Subcutaneous adipose tissue (tissue), 4 donors: ENCODE measurements around the gene PIN4. TPM values are rescaled to one million over a fixed set of nuclear protein-coding genes. Genes with fewer than 3 reads are reported as not detected.

Experiments
- CTCF ChIP-seq: fragments of 450-650 bp; IDR thresholded peaks from one replicate; pipeline ENCODE4 v1.5.1; 2016; ENCODE audit warnings: low read depth, mild to moderate bottlenecking, control low read depth, antibody characterized with exemption, moderate library complexity
- total RNA-seq, 4 donors: library from RNA; depleted of rRNA; stranded (reverse); fragments of >200 nt; gene quantifications; one replicate each; pipeline ENCODE4 v1.1.0, GENCODE V29; 2016

Gene PIN4
- total RNA-seq, 4 donors from 2014 or later, result 4.1 to 12.1 (median 8.0) TPM

- no peak for TF ChIP-seq CTCF
These were observed 21.9 kb downstream of the PIN4 start for GRCh38 chrX:72203421-72203820.

- no peak for TF ChIP-seq CTCF
These were observed 24.1 kb downstream of the PIN4 start for GRCh38 chrX:72205706-72206105.

GRCh38 chrX:72207366-72207765 lies 25.8 kb downstream of the PIN4 start:
- TF ChIP-seq CTCF, result no peak

GRCh38 chrX:72208126-72208800 lies 26.7 kb downstream of the PIN4 start:
- TF ChIP-seq CTCF, result no peak

- no peak for TF ChIP-seq CTCF
These were observed 35.4 kb downstream of the PIN4 start for GRCh38 chrX:72216973-72217372.

- no peak for TF ChIP-seq CTCF
These were observed 48.7 kb downstream of the PIN4 start for GRCh38 chrX:72230290-72230689.

GRCh38 chrX:72236841-72237240 lies 55.3 kb downstream of the PIN4 start:
- TF ChIP-seq CTCF, result no peak
